ENCODE results near the gene QPCTL.

DNA sequence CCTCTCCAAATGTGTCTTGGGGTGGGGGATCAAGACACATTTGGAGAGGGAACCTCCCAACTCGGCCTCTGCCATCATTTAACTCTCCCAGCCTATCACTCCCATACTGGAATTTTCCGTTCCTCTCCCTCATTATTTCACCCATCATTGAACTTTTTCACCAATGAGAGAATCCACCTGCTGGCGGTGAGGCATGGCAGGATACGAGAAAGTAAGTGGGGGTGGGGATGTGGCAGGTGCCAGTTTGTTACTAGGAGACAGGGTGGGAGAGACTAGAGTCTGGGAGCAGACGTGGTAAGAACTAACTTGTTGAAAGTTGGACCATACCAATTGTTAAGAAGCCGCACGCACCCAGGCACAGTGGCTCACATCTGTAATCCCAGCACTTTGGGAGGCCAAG lies 17.5 kb upstream of the QPCTL start:
- TF ChIP-seq, protein P1, sequence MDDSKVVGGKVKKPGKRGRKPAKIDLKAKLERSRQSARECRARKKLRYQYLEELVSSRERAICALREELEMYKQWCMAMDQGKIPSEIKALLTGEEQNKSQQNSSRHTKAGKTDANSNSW (CRISPR knock-in tag; IDR thresholded peaks at IDR 0.05; ENCODE audit: borderline replicate concordance): no peak
- TF ChIP-seq, protein P2, sequence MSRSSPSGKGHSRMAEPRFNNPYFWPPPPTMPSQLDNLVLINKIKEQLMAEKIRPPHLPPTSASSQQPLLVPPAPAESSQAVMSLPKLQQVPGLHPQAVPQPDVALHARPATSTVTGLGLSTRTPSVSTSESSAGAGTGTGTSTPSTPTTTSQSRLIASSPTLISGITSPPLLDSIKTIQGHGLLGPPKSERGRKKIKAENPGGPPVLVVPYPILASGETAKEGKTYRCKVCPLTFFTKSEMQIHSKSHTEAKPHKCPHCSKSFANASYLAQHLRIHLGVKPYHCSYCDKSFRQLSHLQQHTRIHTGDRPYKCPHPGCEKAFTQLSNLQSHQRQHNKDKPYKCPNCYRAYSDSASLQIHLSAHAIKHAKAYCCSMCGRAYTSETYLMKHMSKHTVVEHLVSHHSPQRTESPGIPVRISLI (CRISPR knock-in tag; IDR thresholded peaks at IDR 0.05; ENCODE audit: borderline replicate concordance): no peak
- TF ChIP-seq, protein P3, sequence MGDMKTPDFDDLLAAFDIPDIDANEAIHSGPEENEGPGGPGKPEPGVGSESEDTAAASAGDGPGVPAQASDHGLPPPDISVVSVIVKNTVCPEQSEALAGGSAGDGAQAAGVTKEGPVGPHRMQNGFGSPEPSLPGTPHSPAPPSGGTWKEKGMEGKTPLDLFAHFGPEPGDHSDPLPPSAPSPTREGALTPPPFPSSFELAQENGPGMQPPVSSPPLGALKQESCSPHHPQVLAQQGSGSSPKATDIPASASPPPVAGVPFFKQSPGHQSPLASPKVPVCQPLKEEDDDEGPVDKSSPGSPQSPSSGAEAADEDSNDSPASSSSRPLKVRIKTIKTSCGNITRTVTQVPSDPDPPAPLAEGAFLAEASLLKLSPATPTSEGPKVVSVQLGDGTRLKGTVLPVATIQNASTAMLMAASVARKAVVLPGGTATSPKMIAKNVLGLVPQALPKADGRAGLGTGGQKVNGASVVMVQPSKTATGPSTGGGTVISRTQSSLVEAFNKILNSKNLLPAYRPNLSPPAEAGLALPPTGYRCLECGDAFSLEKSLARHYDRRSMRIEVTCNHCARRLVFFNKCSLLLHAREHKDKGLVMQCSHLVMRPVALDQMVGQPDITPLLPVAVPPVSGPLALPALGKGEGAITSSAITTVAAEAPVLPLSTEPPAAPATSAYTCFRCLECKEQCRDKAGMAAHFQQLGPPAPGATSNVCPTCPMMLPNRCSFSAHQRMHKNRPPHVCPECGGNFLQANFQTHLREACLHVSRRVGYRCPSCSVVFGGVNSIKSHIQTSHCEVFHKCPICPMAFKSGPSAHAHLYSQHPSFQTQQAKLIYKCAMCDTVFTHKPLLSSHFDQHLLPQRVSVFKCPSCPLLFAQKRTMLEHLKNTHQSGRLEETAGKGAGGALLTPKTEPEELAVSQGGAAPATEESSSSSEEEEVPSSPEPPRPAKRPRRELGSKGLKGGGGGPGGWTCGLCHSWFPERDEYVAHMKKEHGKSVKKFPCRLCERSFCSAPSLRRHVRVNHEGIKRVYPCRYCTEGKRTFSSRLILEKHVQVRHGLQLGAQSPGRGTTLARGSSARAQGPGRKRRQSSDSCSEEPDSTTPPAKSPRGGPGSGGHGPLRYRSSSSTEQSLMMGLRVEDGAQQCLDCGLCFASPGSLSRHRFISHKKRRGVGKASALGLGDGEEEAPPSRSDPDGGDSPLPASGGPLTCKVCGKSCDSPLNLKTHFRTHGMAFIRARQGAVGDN (CRISPR knock-in tag; IDR thresholded peaks at IDR 0.05): no peak
- TF ChIP-seq, protein P4, sequence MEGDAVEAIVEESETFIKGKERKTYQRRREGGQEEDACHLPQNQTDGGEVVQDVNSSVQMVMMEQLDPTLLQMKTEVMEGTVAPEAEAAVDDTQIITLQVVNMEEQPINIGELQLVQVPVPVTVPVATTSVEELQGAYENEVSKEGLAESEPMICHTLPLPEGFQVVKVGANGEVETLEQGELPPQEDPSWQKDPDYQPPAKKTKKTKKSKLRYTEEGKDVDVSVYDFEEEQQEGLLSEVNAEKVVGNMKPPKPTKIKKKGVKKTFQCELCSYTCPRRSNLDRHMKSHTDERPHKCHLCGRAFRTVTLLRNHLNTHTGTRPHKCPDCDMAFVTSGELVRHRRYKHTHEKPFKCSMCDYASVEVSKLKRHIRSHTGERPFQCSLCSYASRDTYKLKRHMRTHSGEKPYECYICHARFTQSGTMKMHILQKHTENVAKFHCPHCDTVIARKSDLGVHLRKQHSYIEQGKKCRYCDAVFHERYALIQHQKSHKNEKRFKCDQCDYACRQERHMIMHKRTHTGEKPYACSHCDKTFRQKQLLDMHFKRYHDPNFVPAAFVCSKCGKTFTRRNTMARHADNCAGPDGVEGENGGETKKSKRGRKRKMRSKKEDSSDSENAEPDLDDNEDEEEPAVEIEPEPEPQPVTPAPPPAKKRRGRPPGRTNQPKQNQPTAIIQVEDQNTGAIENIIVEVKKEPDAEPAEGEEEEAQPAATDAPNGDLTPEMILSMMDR (CRISPR knock-in tag; IDR thresholded peaks at IDR 0.05): no peak
- TF ChIP-seq RBM22 (optimal IDR thresholded peaks at IDR 0.05; ENCODE audit: low read length): no peak
- TF ChIP-seq HNRNPL (IDR thresholded peaks at IDR 0.05; ENCODE audit: low read depth, low read length): no peak
- TF ChIP-seq ELF4 (CRISPR knock-in tag; IDR thresholded peaks at IDR 0.05; ENCODE audit: borderline replicate concordance): no peak
- TF ChIP-seq ZNF33A (CRISPR knock-in tag; IDR thresholded peaks at IDR 0.05; ENCODE audit: borderline replicate concordance): no peak
- no peak for TF ChIP-seq SMC3 (IDR thresholded peaks at IDR 0.05; ENCODE audit: low read length)
- no peak for TF ChIP-seq ZNF431 (CRISPR knock-in tag; IDR thresholded peaks at IDR 0.05; ENCODE audit: borderline replicate concordance, low read depth)
- TF ChIP-seq NFE2L2 (IDR thresholded peaks at IDR 0.05; ENCODE audit: low read length): no peak
